ENCODE data around the gene GRM8.

DNA sequence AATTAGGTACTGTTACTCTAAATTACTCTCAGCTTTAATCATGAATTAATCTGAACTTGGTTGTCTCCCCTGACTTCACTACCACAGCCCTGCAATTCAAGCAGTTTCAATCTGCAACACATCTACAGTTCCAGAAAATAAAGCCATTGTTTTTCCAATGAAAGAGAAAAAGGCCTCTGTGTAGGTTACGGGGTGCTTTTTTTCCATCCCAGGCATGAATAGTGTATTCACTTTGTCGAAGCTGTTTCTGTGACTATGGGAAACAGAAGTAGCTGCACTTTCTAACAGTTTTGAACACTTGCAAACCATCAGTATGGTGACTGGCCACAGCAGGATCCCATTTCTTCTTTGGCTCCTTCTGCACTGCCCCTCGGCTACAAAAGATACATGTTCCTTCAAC is 460.2 kb downstream of the GRM8 start:
- TF ChIP-seq, protein P1, sequence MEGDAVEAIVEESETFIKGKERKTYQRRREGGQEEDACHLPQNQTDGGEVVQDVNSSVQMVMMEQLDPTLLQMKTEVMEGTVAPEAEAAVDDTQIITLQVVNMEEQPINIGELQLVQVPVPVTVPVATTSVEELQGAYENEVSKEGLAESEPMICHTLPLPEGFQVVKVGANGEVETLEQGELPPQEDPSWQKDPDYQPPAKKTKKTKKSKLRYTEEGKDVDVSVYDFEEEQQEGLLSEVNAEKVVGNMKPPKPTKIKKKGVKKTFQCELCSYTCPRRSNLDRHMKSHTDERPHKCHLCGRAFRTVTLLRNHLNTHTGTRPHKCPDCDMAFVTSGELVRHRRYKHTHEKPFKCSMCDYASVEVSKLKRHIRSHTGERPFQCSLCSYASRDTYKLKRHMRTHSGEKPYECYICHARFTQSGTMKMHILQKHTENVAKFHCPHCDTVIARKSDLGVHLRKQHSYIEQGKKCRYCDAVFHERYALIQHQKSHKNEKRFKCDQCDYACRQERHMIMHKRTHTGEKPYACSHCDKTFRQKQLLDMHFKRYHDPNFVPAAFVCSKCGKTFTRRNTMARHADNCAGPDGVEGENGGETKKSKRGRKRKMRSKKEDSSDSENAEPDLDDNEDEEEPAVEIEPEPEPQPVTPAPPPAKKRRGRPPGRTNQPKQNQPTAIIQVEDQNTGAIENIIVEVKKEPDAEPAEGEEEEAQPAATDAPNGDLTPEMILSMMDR (conservative IDR thresholded peaks at IDR 0.05; ENCODE audit: low read length): no peak
- no peak for TF ChIP-seq EZH2phosphoT487 (IDR thresholded peaks at IDR 0.05; ENCODE audit: borderline replicate concordance)
